ENCODE data around the gene TMEM190.

The TMEM190 gene

DNA sequence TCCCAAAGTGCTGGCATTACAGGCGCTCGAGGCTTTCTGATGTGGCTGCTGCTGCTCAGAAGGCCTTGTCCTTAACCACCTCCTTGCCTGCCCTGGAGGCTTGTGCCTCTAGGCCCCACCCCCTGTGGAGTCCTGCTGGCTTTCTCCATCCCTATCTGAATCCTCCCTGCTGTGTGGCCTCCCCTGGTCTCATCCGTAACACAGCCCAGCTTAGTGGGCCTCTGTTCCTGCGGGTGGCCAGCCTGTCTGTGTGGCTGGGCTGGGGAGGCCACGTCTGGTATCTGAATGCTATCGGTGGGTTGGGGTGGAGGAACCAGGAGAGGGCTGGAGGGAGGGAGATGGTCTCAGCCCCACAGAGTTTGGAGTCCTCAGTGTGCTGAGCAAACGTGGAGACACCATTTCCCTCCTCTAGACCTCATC is 13.8 kb downstream of the TMEM190 start:
- TF ChIP-seq YY1 (IDR thresholded peaks at IDR 0.05; ENCODE audit: low read depth) (no peak), EP300 (IDR thresholded peaks at IDR 0.05; ENCODE audit: borderline replicate concordance) (no peak), CREB1 (IDR thresholded peaks at IDR 0.05; ENCODE audit: low read depth) (no peak), FOXM1 (IDR thresholded peaks at IDR 0.05; ENCODE audit: borderline replicate concordance, low read depth) (no peak), NFIC (IDR thresholded peaks at IDR 0.05) (no peak), CEBPB (IDR thresholded peaks at IDR 0.05) (no peak), EGR1 (IDR thresholded peaks at IDR 0.05) (no peak), TAF1 (IDR thresholded peaks at IDR 0.05; ENCODE audit: low read depth) (no peak), ZBTB7A (IDR thresholded peaks at IDR 0.05; ENCODE audit: low read depth) (no peak), RAD21 (IDR thresholded peaks at IDR 0.05; ENCODE audit: low read depth) (no peak), TEAD4 (IDR thresholded peaks at IDR 0.05) (no peak)
- TF ChIP-seq, protein P1, sequence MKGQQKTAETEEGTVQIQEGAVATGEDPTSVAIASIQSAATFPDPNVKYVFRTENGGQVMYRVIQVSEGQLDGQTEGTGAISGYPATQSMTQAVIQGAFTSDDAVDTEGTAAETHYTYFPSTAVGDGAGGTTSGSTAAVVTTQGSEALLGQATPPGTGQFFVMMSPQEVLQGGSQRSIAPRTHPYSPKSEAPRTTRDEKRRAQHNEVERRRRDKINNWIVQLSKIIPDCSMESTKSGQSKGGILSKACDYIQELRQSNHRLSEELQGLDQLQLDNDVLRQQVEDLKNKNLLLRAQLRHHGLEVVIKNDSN (IDR thresholded peaks at IDR 0.05), result no peak
- TF ChIP-seq, protein P2, sequence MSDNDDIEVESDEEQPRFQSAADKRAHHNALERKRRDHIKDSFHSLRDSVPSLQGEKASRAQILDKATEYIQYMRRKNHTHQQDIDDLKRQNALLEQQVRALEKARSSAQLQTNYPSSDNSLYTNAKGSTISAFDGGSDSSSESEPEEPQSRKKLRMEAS (IDR thresholded peaks at IDR 0.05), result no peak
- TF ChIP-seq, protein P3, sequence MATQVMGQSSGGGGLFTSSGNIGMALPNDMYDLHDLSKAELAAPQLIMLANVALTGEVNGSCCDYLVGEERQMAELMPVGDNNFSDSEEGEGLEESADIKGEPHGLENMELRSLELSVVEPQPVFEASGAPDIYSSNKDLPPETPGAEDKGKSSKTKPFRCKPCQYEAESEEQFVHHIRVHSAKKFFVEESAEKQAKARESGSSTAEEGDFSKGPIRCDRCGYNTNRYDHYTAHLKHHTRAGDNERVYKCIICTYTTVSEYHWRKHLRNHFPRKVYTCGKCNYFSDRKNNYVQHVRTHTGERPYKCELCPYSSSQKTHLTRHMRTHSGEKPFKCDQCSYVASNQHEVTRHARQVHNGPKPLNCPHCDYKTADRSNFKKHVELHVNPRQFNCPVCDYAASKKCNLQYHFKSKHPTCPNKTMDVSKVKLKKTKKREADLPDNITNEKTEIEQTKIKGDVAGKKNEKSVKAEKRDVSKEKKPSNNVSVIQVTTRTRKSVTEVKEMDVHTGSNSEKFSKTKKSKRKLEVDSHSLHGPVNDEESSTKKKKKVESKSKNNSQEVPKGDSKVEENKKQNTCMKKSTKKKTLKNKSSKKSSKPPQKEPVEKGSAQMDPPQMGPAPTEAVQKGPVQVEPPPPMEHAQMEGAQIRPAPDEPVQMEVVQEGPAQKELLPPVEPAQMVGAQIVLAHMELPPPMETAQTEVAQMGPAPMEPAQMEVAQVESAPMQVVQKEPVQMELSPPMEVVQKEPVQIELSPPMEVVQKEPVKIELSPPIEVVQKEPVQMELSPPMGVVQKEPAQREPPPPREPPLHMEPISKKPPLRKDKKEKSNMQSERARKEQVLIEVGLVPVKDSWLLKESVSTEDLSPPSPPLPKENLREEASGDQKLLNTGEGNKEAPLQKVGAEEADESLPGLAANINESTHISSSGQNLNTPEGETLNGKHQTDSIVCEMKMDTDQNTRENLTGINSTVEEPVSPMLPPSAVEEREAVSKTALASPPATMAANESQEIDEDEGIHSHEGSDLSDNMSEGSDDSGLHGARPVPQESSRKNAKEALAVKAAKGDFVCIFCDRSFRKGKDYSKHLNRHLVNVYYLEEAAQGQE (IDR thresholded peaks at IDR 0.05; ENCODE audit: low read depth), result no peak

DNA sequence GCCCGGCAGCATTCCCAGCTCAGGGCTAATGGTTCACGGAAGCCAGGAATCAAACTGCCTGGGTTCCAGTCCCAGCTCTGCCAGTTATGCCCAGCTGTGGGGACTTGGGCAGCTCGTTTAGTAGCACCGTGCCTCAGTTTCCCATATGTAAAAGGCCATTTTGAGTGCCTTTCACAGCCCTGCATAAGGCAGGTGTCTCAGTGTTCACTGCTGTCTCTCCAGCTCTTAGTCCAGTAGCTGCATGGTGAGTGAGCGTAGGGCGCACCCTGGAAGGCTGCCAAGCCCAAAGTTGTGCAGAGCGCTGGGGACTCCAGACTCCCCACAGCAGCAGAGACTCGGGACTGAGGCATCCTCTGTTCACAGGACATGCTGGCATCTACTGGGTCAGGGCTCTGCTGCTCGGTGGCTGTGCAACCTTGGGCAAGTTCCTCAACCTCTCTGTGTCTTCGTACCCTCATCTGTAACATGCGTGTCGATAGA is 14.6 kb downstream of the TMEM190 start:
- TF ChIP-seq, protein P3 (IDR thresholded peaks at IDR 0.05; ENCODE audit: low read depth), result no peak
- TF ChIP-seq ZBTB7A (IDR thresholded peaks at IDR 0.05; ENCODE audit: low read depth) (no peak), NFIC (IDR thresholded peaks at IDR 0.05) (peak; percentile 51; the same call in 1 of the 2 replicates), TCF12 (IDR thresholded peaks at IDR 0.05; ENCODE audit: low read depth) (no peak), TAF1 (IDR thresholded peaks at IDR 0.05; ENCODE audit: low read depth) (no peak), CEBPB (IDR thresholded peaks at IDR 0.05) (no peak), FOXM1 (IDR thresholded peaks at IDR 0.05; ENCODE audit: borderline replicate concordance, low read depth) (no peak)

DNA sequence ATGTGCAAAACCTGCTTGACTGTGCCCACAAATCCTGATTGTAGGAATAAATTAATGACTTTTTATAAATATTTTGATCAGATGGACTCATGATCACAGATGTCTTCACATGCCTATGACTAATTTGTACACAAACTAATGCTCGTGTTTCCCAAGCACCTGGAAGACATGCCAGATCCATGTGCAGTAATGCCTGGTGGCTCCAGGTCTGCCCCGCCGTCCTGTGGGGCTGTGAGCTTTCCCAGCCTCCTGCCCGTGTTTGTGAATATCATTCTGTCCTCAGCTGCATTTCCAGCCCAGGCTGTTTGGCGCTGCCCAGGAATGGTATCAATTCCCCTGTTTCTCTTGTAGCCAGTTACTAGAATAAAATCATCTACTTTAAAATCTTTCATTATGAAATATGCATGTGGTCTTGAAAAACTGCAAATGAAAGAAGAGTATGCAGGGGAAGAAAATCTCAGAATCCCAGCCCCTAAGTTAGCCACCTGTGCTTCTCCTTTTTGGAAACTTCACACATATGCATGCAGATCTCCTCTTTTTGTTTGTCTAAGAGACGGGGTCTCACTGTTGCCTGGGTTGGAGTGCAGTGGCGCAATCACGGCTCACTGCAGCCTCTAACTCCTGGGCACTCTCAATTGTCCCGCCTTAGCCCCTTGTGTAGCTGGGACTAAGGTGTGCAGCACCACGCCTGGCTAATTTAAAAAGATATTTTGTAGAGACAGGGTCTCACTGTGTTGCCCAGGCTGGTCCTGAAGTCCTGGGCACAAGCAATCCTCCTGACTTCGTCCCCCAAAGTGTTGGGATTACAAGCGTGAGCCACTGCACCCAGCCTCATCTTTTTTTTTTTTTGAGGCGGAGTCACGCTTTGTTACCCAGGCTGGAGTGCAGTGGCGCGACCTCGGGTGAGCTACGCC is 15.3 kb downstream of the TMEM190 start:
- TF ChIP-seq YY1 (IDR thresholded peaks at IDR 0.05; ENCODE audit: low read depth) (no peak), CEBPB (IDR thresholded peaks at IDR 0.05) (0 out of 2 replicates have a peak, but pooled peaks have one; percentile 17)

DNA sequence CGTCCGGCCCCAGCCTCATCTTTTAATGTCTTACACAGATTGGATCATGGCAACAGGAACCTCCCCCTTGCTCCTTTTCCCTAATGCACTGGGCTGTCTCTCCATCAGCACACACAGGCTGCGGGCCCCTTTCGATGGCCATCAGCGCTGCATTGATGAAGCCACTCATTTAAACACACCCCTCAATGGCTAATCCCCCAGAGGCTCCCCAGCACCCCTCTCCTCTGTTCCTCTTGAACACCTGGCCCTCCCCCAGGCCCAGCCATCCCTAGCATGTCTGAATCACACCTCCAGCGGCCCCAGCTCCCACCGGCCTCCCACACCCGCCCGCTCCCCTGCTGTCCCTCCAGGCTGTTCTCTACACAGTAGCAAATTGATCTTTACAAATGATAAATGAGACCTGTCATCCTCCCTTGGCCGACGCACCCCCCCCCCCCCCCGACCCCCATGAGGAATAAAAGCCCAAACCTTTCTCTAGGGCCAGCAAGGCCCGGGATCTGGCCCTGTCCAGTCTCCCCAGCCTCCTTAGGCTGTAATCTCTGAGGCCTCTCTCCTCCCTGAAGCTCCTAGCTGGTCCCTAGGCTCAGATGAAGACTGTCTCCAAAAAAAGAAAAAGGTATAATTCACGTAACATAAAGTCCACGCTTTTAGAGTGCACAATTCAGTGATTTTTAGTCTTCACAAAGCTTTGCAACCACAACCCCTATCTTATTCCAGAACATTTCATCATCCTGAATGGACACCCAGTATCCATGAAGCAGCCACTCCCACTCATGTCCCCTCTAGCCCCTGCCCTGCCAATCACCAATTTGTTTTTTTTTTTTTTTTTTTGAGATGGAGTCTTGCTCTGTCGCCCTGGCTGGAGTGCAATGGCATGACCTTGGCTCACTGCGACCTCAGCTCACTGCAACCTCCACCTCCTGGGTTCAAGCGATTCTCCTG is 16.5 kb downstream of the TMEM190 start:
- TF ChIP-seq NFIC (IDR thresholded peaks at IDR 0.05), result no peak
- TF ChIP-seq CREB1 (IDR thresholded peaks at IDR 0.05; ENCODE audit: low read depth), result no peak
- no peak for TF ChIP-seq TAF1 (IDR thresholded peaks at IDR 0.05; ENCODE audit: low read depth)
- TF ChIP-seq, protein P1 (IDR thresholded peaks at IDR 0.05), result no peak
- TF ChIP-seq ZBTB7A (IDR thresholded peaks at IDR 0.05; ENCODE audit: low read depth), result no peak
- TF ChIP-seq, protein P2 (IDR thresholded peaks at IDR 0.05), result no peak
- TF ChIP-seq RAD21 (IDR thresholded peaks at IDR 0.05; ENCODE audit: low read depth), result no peak
- TF ChIP-seq EGR1 (IDR thresholded peaks at IDR 0.05), result no peak

DNA sequence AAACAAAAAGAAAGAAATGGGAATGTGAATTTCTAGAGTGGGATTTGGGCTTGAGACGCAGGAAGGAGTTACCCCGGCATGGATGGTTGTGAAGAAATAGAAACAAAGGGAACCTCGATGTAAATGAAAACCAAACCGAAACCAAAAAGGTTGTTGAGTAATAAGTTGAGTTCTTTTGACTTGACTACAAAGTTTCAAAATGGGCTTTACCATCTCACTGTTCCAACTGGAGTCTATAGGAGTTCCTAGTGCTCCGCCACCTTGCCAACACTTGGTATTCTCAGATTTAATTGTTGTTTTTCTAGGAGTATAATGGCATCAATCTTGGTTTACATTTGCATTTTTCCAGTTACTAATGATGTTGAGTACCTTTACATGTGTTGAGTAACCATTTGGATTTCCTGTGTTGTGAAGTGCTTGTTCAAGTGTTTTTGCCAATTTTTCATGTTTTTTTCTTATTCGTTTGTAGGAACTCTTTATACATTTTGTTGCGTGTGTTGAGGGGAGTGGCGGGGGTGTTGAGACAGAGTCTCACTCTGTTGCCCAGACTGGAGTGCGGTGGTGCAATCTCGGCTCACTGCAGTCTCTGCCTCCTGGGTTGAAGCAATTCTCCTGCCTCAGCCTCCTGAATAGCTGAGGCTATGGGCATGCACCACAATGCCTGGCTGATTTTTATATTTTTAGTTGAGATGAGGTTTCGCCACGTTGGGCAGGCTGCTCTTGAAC is 21.7 kb downstream of the TMEM190 start:
- no peak for TF ChIP-seq TAF1 (IDR thresholded peaks at IDR 0.05; ENCODE audit: low read depth)
- TF ChIP-seq ZBTB7A (IDR thresholded peaks at IDR 0.05; ENCODE audit: low read depth), result no peak
- TF ChIP-seq FOXM1 (IDR thresholded peaks at IDR 0.05; ENCODE audit: borderline replicate concordance, low read depth), result no peak
- TF ChIP-seq TEAD4 (IDR thresholded peaks at IDR 0.05), result no peak
- TF ChIP-seq NFIC (IDR thresholded peaks at IDR 0.05), result no peak
- TF ChIP-seq, protein P3 (IDR thresholded peaks at IDR 0.05; ENCODE audit: low read depth), result no peak
- TF ChIP-seq, protein P2 (IDR thresholded peaks at IDR 0.05), result no peak

Data from Ishikawa (cell line).